HG02840 (cell line): ENCODE data around the gene NMD3.
"Not testable (repeated sequence)": the region's sequence is repeated elsewhere in the genome, so short reads cannot be mapped to it uniquely, and the experiment has no call there.

Source experiments
- ATAC-seq: cut with Tn5 transposase; IDR thresholded peaks from one replicate; pipeline ENCODE4 v1.9.1; 2021; ENCODE audit warnings: mild to moderate bottlenecking, moderate library complexity, moderate number of reproducible peaks; ENCODE audit not compliant: unreplicated experiment, low FRiP score

Gene NMD3

GRCh38 chr3:161220850-161221753, at the start of gene NMD3:
Gene NMD3 (plus strand): TSS chr3:161221311. CDS start chr3:161222014, 703 bp downstream.
- peak; percentile 100 for ATAC-seq

GRCh38 chr3:161171639-161172552, 49.2 kb upstream of the NMD3 start:
- ATAC-seq, result no peak

- no peak for ATAC-seq
Observed at GRCh38 chr3:161175506-161175905, 45.6 kb upstream of the NMD3 start.

GRCh38 chr3:161177991-161178390, 43.1 kb upstream of the NMD3 start:
- ATAC-seq, result no peak

GRCh38 chr3:161181371-161181770, 39.7 kb upstream of the NMD3 start:
- ATAC-seq, result not testable (repeated sequence)

GRCh38 chr3:161187046-161187445, 34.1 kb upstream of the NMD3 start:
- ATAC-seq, result no peak

- ATAC-seq, result no peak
Observed at GRCh38 chr3:161197855-161198850, 23.0 kb upstream of the NMD3 start.

- ATAC-seq, result no peak
Observed at GRCh38 chr3:161199926-161200325, 21.2 kb upstream of the NMD3 start.

GRCh38 chr3:161203485-161204098, 17.5 kb upstream of the NMD3 start:
- peak; percentile 86 for ATAC-seq

- no peak for ATAC-seq
Observed at GRCh38 chr3:161208931-161209330, 12.2 kb upstream of the NMD3 start.

- no peak for ATAC-seq
Observed at GRCh38 chr3:161212171-161212771, 8.8 kb upstream of the NMD3 start.

GRCh38 chr3:161212906-161213305, 8.2 kb upstream of the NMD3 start:
- ATAC-seq, result no peak

- ATAC-seq, result no peak
Observed at GRCh38 chr3:161213644-161214043, 7.5 kb upstream of the NMD3 start.

GRCh38 chr3:161215185-161215584, 5.9 kb upstream of the NMD3 start:
- no peak for ATAC-seq

GRCh38 chr3:161217496-161217895, 3.6 kb upstream of the NMD3 start:
- no peak for ATAC-seq

GRCh38 chr3:161219495-161219894, 1.6 kb upstream of the NMD3 start:
- ATAC-seq, result no peak

- no peak for ATAC-seq
Observed at GRCh38 chr3:161221806-161222600, 892 bp downstream of the NMD3 start.

- no peak for ATAC-seq
Observed at GRCh38 chr3:161222662-161223061, 1.6 kb downstream of the NMD3 start.
